DND-41 (cell line): ENCODE measurements around the gene TSC2.

Experiments used
- CTCF ChIP-seq: IDR thresholded peaks from 2 replicates; pipeline ENCODE4 v1.5.1; 2012; ENCODE audit warnings: borderline replicate concordance, low read length, moderate library complexity, mild to moderate bottlenecking; ENCODE audit not compliant: poor library complexity, severe bottlenecking; ENCODE audit errors: extremely low read depth
- EZH2 ChIP-seq: IDR thresholded peaks from 3 replicates; pipeline ENCODE4 v1.6.1; 2012; ENCODE audit warnings: borderline replicate concordance, low read depth, mild to moderate bottlenecking, moderate library complexity, low read length, inconsistent platforms; ENCODE audit not compliant: severe bottlenecking

- TF ChIP-seq CTCF (no peak), EZH2 (no peak)
These were observed 33.7 kb downstream of the TSC2 start for GRCh38 chr16:2081201-2082084.
